DND-41 (cell line): ENCODE data around the gene SELENOT.

Experiments used
- ATAC-seq: fragments of 200-7000 bp; cut with Tn5 transposase; 3 replicates; pipeline ENCODE4 v1.9.1; 2021; ENCODE audit warnings: low read depth; ENCODE audit not compliant: insufficient read depth
- DNase-seq: peaks from one replicate; pipeline ENCODE4 v3.0.0-alpha.2; 2020
- H2AFZ ChIP-seq: 2 replicates; pipeline ENCODE4 v1.6.0; 2012; ENCODE audit warnings: low read depth, low read length
- H3K27ac ChIP-seq: 2 replicates; pipeline ENCODE4 v1.5.1; 2012; ENCODE audit warnings: low read length, inconsistent platforms
- H3K27me3 ChIP-seq: fragments of 200-600 bp; sonication (generic); 2 replicates; pipeline ENCODE4 v1.6.0; 2012; ENCODE audit warnings: low read length, mild to moderate bottlenecking, inconsistent platforms; ENCODE audit not compliant: insufficient read depth, poor library complexity
- H3K36me3 ChIP-seq: 2 replicates; pipeline ENCODE4 v1.5.1; 2012; ENCODE audit warnings: low read length, inconsistent platforms; ENCODE audit not compliant: insufficient read depth
- H3K4me1 ChIP-seq: 2 replicates; pipeline ENCODE4 v1.5.1; 2012; ENCODE audit warnings: mild to moderate bottlenecking, low read length; ENCODE audit not compliant: insufficient read depth
- H3K4me2 ChIP-seq: 2 replicates; pipeline ENCODE4 v1.6.0; 2012; ENCODE audit warnings: mild to moderate bottlenecking, moderate library complexity, low read length, inconsistent platforms; ENCODE audit not compliant: insufficient read depth
- H3K4me3 ChIP-seq, 2 experiments: fragments of 200-600 bp in 1 of 2; shearing (Covaris generic) in 1 of 2; 2 replicates each; pipeline ENCODE4 v1.5.1; 2012 to 2016; ENCODE audit warnings: inconsistent platforms in 2 of 2, low read length in 2 of 2, mild to moderate bottlenecking in 2 of 2, low read depth in 1 of 2, moderate library complexity in 1 of 2
- H3K79me2 ChIP-seq: 2 replicates; pipeline ENCODE4 v1.6.0; 2012; ENCODE audit warnings: low read length, inconsistent platforms; ENCODE audit not compliant: insufficient read depth
- H3K9ac ChIP-seq: 2 replicates; pipeline ENCODE4 v1.6.0; 2012; ENCODE audit warnings: low read depth, mild to moderate bottlenecking, inconsistent platforms, low read length, moderate library complexity
- H3K9me3 ChIP-seq: 2 replicates; pipeline ENCODE4 v1.5.1; 2012; ENCODE audit warnings: low read length, moderate library complexity, mild to moderate bottlenecking, inconsistent platforms; ENCODE audit not compliant: insufficient read depth, severe bottlenecking
- H4K20me1 ChIP-seq: 2 replicates; pipeline ENCODE4 v1.6.0; 2012; ENCODE audit warnings: low read length; ENCODE audit not compliant: insufficient read depth
- CTCF ChIP-seq: IDR thresholded peaks from 2 replicates; pipeline ENCODE4 v1.5.1; 2012; ENCODE audit warnings: borderline replicate concordance, low read length, moderate library complexity, mild to moderate bottlenecking; ENCODE audit not compliant: poor library complexity, severe bottlenecking; ENCODE audit errors: extremely low read depth
- EZH2 ChIP-seq: IDR thresholded peaks from 3 replicates; pipeline ENCODE4 v1.6.1; 2012; ENCODE audit warnings: borderline replicate concordance, low read depth, mild to moderate bottlenecking, moderate library complexity, low read length, inconsistent platforms; ENCODE audit not compliant: severe bottlenecking

SELENOT gene

GRCh38 chr3:150673966-150674365, 70.8 kb downstream of the SELENOT start:
- H3K27ac ChIP-seq, result no peak overlapping the region
- H3K4me2 ChIP-seq, result no peak overlapping the region
- ATAC-seq, result no peak

GRCh38 chr3:150675587-150675986, 72.5 kb downstream of the SELENOT start:
- DNase-seq, result no peak
- Histone ChIP-seq H3K4me2 (no peak overlapping the region), H2AFZ (no peak overlapping the region), H3K4me3 (no peak overlapping the region), H3K79me2 (no peaks in the 10 kb centered on the region), H3K9ac (no peak overlapping the region), H3K4me1 (peaks cover 7% of the 10 kb centered on the region), H4K20me1 (no peaks in the 10 kb centered on the region), H3K27ac (no peak overlapping the region), H3K27me3 (no peaks in the 10 kb centered on the region), H3K36me3 (no peaks in the 10 kb centered on the region), H3K9me3 (peaks cover 8% of the 10 kb centered on the region)
- TF ChIP-seq CTCF, result no peak
- no peak for TF ChIP-seq EZH2
- ATAC-seq, result no peak

More at GRCh38 chr3:150673966-150674365, 70.8 kb downstream of the SELENOT start:
- H3K9me3 ChIP-seq, result peaks cover 8% of the 10 kb centered on the region
- no peaks in the 10 kb centered on the region for H3K79me2 ChIP-seq
- H3K4me1 ChIP-seq, result no peaks in the 10 kb centered on the region
- no peaks in the 10 kb centered on the region for H4K20me1 ChIP-seq
- peaks cover 2% of the 10 kb centered on the region for H3K27me3 ChIP-seq
- no peak overlapping the region for H3K9ac ChIP-seq
- DNase-seq, result no peak
- TF ChIP-seq CTCF (no peak), EZH2 (no peak)
- no peak overlapping the region for H3K4me3 ChIP-seq
- H2AFZ ChIP-seq, result no peak overlapping the region
- no peaks in the 10 kb centered on the region for H3K36me3 ChIP-seq
